Naive thymus-derived CD4-positive, alpha-beta T cell (primary cell): ENCODE results near the gene KCTD11. TPM values are rescaled to one million over a fixed set of nuclear protein-coding genes. Genes with fewer than 3 reads are reported as not detected.
A peak's percentile ranks its signal among the peaks of the same experiment; 100 is the strongest.
"Not testable (repeated sequence)": the region's sequence is repeated elsewhere in the genome, so short reads cannot be mapped to it uniquely, and the experiment has no call there.

Experiments
- ATAC-seq: fragments of 150-1000 bp; cut with Tn5 transposase; 2 replicates; pipeline ENCODE4 v1.10.0; 2021; ENCODE audit warnings: mild to moderate bottlenecking, moderate library complexity
- CTCF ChIA-PET: fragments of 350-600 bp; sonication (Branson Sonifier 250); formaldehyde crosslinking; loops from one replicate; lab custom pipeline; 2021; ENCODE audit warnings: antibody characterized with exemption; lab: Charles Lee
- POLR2A ChIA-PET: fragments of 350-600 bp; sonication (Branson Sonifier 250); formaldehyde crosslinking; loops from one replicate; lab custom pipeline; 2021; ENCODE audit warnings: antibody characterized with exemption, inconsistent platforms; lab: Charles Lee
- DNase-seq, 9 donors: peaks; one replicate each; pipeline versions ENCODE4 v3.0.0 to v3.0.0-alpha.2; 2020 to 2022; ENCODE audit warnings: mixed read lengths in 1 of 9
- H3K27ac ChIP-seq: one replicate; pipeline ENCODE4 v1.7.0; 2013; ENCODE audit warnings: mild to moderate bottlenecking, low read depth, low read length, moderate library complexity
- H3K27me3 ChIP-seq, 2 donors: one replicate each; pipeline ENCODE4 v1.7.0; 2013; ENCODE audit warnings: low read length in 2 of 2, mild to moderate bottlenecking in 2 of 2, moderate library complexity in 2 of 2; ENCODE audit not compliant: control insufficient read depth in 2 of 2, insufficient read depth in 2 of 2
- H3K36me3 ChIP-seq, 3 experiments: 1 replicate in 2 of 3; 2 replicates in 1 of 3; pipeline ENCODE4 v1.7.0; 2013; ENCODE audit warnings: low read length in 3 of 3, mild to moderate bottlenecking in 3 of 3, moderate library complexity in 1 of 3; ENCODE audit not compliant: insufficient read depth in 3 of 3, control insufficient read depth in 2 of 3
- H3K4me1 ChIP-seq, 2 donors: one replicate each; pipeline ENCODE4 v1.7.0; 2013; ENCODE audit warnings: low read length in 2 of 2, mild to moderate bottlenecking in 2 of 2, moderate library complexity in 1 of 2; ENCODE audit not compliant: control insufficient read depth in 2 of 2, insufficient read depth in 2 of 2
- H3K4me3 ChIP-seq: 2 replicates; pipeline ENCODE4 v1.7.0; 2013; ENCODE audit warnings: mild to moderate bottlenecking, low read length
- H3K9me3 ChIP-seq, 3 experiments: 1 replicate in 2 of 3; 2 replicates in 1 of 3; pipeline ENCODE4 v1.7.0; 2013; ENCODE audit warnings: low read length in 3 of 3; ENCODE audit not compliant: control insufficient read depth in 2 of 3
- H3K27ac Mint-ChIP-seq, 9 donors: one replicate each; pipeline ENCODE4 v1.8.0; 2020 to 2022; ENCODE audit warnings: mixed read lengths in 9 of 9, mild to moderate bottlenecking in 8 of 9, moderate library complexity in 5 of 9, inconsistent platforms in 2 of 9
- H3K27me3 Mint-ChIP-seq, 5 donors: one replicate each; pipeline ENCODE4 v1.8.0; 2021 to 2022; ENCODE audit warnings: mixed read lengths in 5 of 5, mild to moderate bottlenecking in 1 of 5
- H3K36me3 Mint-ChIP-seq, 5 donors: one replicate each; pipeline ENCODE4 v1.8.0; 2020 to 2022; ENCODE audit warnings: mixed read lengths in 5 of 5, mild to moderate bottlenecking in 3 of 5, inconsistent platforms in 1 of 5
- H3K4me1 Mint-ChIP-seq, 7 donors: one replicate each; pipeline ENCODE4 v1.8.0; 2020 to 2022; ENCODE audit warnings: mixed read lengths in 7 of 7, mild to moderate bottlenecking in 3 of 7, inconsistent platforms in 1 of 7
- H3K4me3 Mint-ChIP-seq, 10 donors: one replicate each; pipeline ENCODE4 v1.8.0; 2020 to 2022; ENCODE audit warnings: mild to moderate bottlenecking in 10 of 10, mixed read lengths in 10 of 10, moderate library complexity in 6 of 10, inconsistent platforms in 2 of 10
- H3K9me3 Mint-ChIP-seq, 11 donors: one replicate each; pipeline ENCODE4 v1.8.0; 2020 to 2022; ENCODE audit warnings: mixed read lengths in 11 of 11, mild to moderate bottlenecking in 4 of 11, inconsistent platforms in 1 of 11, moderate library complexity in 1 of 11
- intact Hi-C, 2 donors: fragments of 100-400 bp; cut with micrococcal nuclease; formaldehyde crosslinking; loops; one replicate each; pipeline ENCODE4 v1.15.1; 2023
- polyA plus RNA-seq, 2 donors: library from polyadenylated mRNA; unstranded; fragments of 300-500 nt; fragmentation: Illumina TruSeq; gene quantifications; one replicate each; pipeline ENCODE4 v1.2.3, GENCODE V29; 2021
- total RNA-seq, 6 experiments: library from RNA in 5 of 6; stranded (reverse) in 5 of 6; gene quantifications; 1 replicate in 5 of 6; 2 replicates in 1 of 6; pipeline ENCODE4 v1.2.3 and lab custom pipeline; 2021 to 2026

Gene KCTD11
- total and polyA plus RNA-seq, 7 experiments from 2014 or later: 0.83 to 13.7 (median 2.7) TPM

GRCh38 chr17:7365963-7366362, 14.0 kb downstream of the KCTD11 start:
- H3K27ac Mint-ChIP-seq, H3K9me3 Mint-ChIP-seq, DNase-seq, H3K36me3 Mint-ChIP-seq, H3K4me3 Mint-ChIP-seq, ATAC-seq, H3K27me3 ChIP-seq, H3K4me3 ChIP-seq, H3K27ac ChIP-seq, H3K4me1 ChIP-seq, H3K9me3 ChIP-seq, POLR2A ChIA-PET, H3K4me1 Mint-ChIP-seq, H3K36me3 ChIP-seq, intact Hi-C loops: not testable (repeated sequence)
- H3K27me3 Mint-ChIP-seq: peaks cover 0 to 19% (median 0%) of the 10 kb centered on the region in 5 donors
- CTCF ChIA-PET: interaction anchor here (0.7 kb wide), 1 partner anchor 10 kb away, joined by 3 read pairs; no protein-coding TSS in a partner anchor

GRCh38 chr17:7367083-7367482, 15.1 kb downstream of the KCTD11 start:
- Mint-ChIP-seq H3K4me1 (peaks cover 0 to 3% (median 0%) of the 10 kb centered on the region in 7 donors), H3K9me3 (no peaks in the 10 kb centered on the region), H3K4me3 (no peak overlapping the region), H3K27me3 (peaks cover 0 to 17% (median 0%) of the 10 kb centered on the region in 5 donors), H3K36me3 (no peaks in the 10 kb centered on the region), H3K27ac (peak overlapping the region in 2 of 9 donors; percentile 13 to 56)
- H3K4me1 ChIP-seq: no peaks in the 10 kb centered on the region
- DNase-seq (no peak), ATAC-seq (no peak)
- H3K36me3 ChIP-seq: no peaks in the 10 kb centered on the region
- ChIA-PET CTCF (no interaction called here), POLR2A (no interaction called here)
- no peak overlapping the region for H3K27ac ChIP-seq
- no peaks in the 10 kb centered on the region for H3K9me3 ChIP-seq
- intact Hi-C loops: no loop called here
- no peaks in the 10 kb centered on the region for H3K27me3 ChIP-seq
- no peak overlapping the region for H3K4me3 ChIP-seq

- Histone ChIP-seq H3K4me3 (no peak overlapping the region), H3K4me1 (no peaks in the 10 kb centered on the region), H3K36me3 (no peaks in the 10 kb centered on the region), H3K27me3 (no peaks in the 10 kb centered on the region), H3K9me3 (no peaks in the 10 kb centered on the region), H3K27ac (no peak overlapping the region)
- Mint-ChIP-seq H3K9me3 (no peaks in the 10 kb centered on the region), H3K4me1 (peaks cover 0 to 3% (median 0%) of the 10 kb centered on the region in 7 donors), H3K36me3 (no peaks in the 10 kb centered on the region), H3K27ac (no peak overlapping the region), H3K27me3 (peaks cover 0 to 17% (median 0%) of the 10 kb centered on the region in 5 donors), H3K4me3 (no peak overlapping the region)
- ATAC-seq (no peak), DNase-seq (no peak)
- ChIA-PET CTCF (interaction anchor here (0.6 kb wide), 1 partner anchor 13 kb away, joined by 4 read pairs; the partner anchor contains the start of gene TMEM95), POLR2A (interaction anchor here (0.6 to 0.9 kb wide), 2 partner anchors 19 to 938 kb away, joined by 3 to 6 read pairs; no protein-coding TSS in a partner anchor)
- intact Hi-C loops: no loop called here
Measured at GRCh38 chr17:7367918-7368598, 16.1 kb downstream of the KCTD11 start.

DNA sequence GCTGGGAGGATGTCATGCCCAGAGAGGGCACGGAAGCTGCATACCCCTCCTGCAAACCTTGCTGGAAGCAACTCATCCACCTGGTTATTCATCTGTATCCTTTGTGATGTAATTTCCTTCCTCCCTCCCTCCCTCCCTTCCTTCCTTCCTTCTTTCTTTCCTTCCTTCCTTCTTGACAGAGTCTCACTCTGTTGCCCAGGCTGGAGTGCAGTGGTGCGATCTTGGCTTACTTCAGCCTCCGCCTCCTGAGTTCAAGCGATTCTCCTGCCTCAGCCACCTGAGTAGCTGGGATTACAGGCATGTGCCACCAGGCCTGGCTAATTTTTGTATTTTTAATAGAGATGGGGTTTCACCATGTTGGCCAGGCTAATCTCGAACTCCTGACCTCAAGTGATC, 16.6 kb downstream of the KCTD11 start:
- H3K36me3 Mint-ChIP-seq, H3K27ac ChIP-seq, H3K9me3 ChIP-seq, H3K27ac Mint-ChIP-seq, H3K4me1 ChIP-seq, POLR2A ChIA-PET, H3K27me3 ChIP-seq, H3K4me3 ChIP-seq, H3K4me3 Mint-ChIP-seq, H3K9me3 Mint-ChIP-seq, ATAC-seq, intact Hi-C loops, H3K4me1 Mint-ChIP-seq, H3K36me3 ChIP-seq, DNase-seq: not testable (repeated sequence)
- CTCF ChIA-PET: interaction anchor here (2.3 kb wide), 1 partner anchor 12 kb away, joined by 8 read pairs; no protein-coding TSS in a partner anchor
- H3K27me3 Mint-ChIP-seq: peaks cover 0 to 17% (median 0%) of the 10 kb centered on the region in 5 donors

DNA sequence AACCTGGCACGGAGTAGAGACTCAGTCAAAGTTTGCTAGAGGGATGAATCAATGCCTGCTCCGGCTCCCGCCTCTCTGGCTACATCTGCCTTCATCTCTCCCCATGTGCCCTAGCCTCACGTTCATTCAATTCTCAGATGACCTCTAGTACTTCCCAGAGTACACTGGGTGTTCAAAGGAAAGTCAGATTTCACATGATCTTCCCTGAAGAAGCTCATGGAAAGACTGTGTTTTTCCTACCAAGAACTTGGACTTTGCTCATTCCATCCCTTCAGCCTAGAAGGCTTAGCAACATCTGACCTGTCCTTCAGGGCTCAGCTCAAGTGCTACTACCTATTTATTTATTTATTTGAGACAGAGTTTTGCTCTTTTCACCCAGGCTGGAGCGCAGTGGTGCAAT, 17.9 kb downstream of the KCTD11 start:
- no peak for DNase-seq
- no peak for ATAC-seq
- Histone ChIP-seq H3K4me1 (no peaks in the 10 kb centered on the region), H3K9me3 (no peaks in the 10 kb centered on the region), H3K36me3 (no peaks in the 10 kb centered on the region), H3K4me3 (no peak overlapping the region), H3K27ac (no peak overlapping the region), H3K27me3 (no peaks in the 10 kb centered on the region)
- intact Hi-C loops: no loop called here
- peak overlapping the region in 1 of 9 donors; percentile 74 for H3K27ac Mint-ChIP-seq
- H3K36me3 Mint-ChIP-seq: no peaks in the 10 kb centered on the region
- no peak overlapping the region for H3K4me3 Mint-ChIP-seq
- CTCF ChIA-PET: interaction anchor here (2.3 kb wide), 1 partner anchor 14 kb away, joined by 8 read pairs; no protein-coding TSS in a partner anchor
- POLR2A ChIA-PET: interaction anchor here (0.9 kb wide), 1 partner anchor 10 kb away, joined by 3 read pairs; no protein-coding TSS in a partner anchor
- H3K4me1 Mint-ChIP-seq: peaks cover 0 to 4% (median 0%) of the 10 kb centered on the region in 7 donors
- H3K9me3 Mint-ChIP-seq: no peaks in the 10 kb centered on the region
- peaks cover 0 to 20% (median 0%) of the 10 kb centered on the region in 5 donors for H3K27me3 Mint-ChIP-seq

DNA sequence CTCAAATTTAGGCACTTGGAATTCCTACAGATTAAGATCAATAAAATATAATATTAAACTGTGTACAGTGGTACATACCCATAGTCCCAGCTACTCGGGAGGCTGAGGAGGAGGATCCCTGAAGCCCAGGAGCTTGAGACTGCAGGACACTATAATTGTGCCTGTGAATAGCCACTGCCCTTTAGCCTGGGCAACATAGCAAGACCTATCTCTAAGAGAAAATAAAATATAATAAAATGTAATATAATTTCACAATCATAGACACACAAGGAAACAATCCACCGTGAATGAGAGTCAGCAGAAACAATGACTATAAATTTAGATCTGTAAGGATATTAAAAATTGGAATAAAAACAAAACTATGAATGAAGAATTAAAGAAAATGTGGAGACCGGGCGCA, 18.9 kb downstream of the KCTD11 start:
- intact Hi-C loops: no loop called here
- Histone ChIP-seq H3K27ac (no peak overlapping the region), H3K27me3 (no peaks in the 10 kb centered on the region), H3K4me3 (no peak overlapping the region), H3K9me3 (no peaks in the 10 kb centered on the region), H3K4me1 (no peaks in the 10 kb centered on the region), H3K36me3 (no peaks in the 10 kb centered on the region)
- Mint-ChIP-seq H3K36me3 (no peaks in the 10 kb centered on the region), H3K27ac (no peak overlapping the region), H3K9me3 (no peaks in the 10 kb centered on the region), H3K27me3 (peaks cover 0 to 20% (median 0%) of the 10 kb centered on the region in 5 donors), H3K4me1 (peaks cover 0 to 4% (median 0%) of the 10 kb centered on the region in 7 donors), H3K4me3 (no peak overlapping the region)
- ChIA-PET CTCF (interaction anchor here (0.7 to 2.3 kb wide), 2 partner anchors 14 to 15 kb away, joined by 6 to 8 read pairs; no protein-coding TSS in a partner anchor), POLR2A (interaction anchor here (0.6 to 0.9 kb wide), 2 partner anchors 9 to 144 kb away, joined by 3 read pairs; no protein-coding TSS in a partner anchor)
- DNase-seq (no peak), ATAC-seq (no peak)
